ENCODE data around the gene QSOX2. TPM values are rescaled to one million over a fixed set of nuclear protein-coding genes. Genes with fewer than 3 reads are reported as not detected.

Gene QSOX2
- total RNA-seq, 1 experiment from 2014 or later, result 40.0 TPM

GRCh38 chr9:136160995-136161610, 84.5 kb downstream of the QSOX2 start:
- no TSS peak for BruUV-seq (replicated peaks)
- in situ Hi-C loops (cut with HindIII; ENCODE audit: low pct_unique_long_range_greater_than_20kb, low sequenced_read_pairs) (no loop called here), intact Hi-C loops (cut with micrococcal nuclease; ENCODE audit: unreplicated experiment) (no loop called here)
- POLR2A ChIA-PET, result no interaction called here
- no peak overlapping the region for H3K27ac ChIP-seq (ENCODE audit: low read length)
- DNase-seq (ENCODE audit: low read depth, low spot score) (no peak), ATAC-seq (no peak)
- no peaks in the 10 kb centered on the region for H3K4me1 ChIP-seq (ENCODE audit: control insufficient read depth, insufficient read depth, low read length)
- H3K36me3 ChIP-seq (ENCODE audit: control insufficient read depth, insufficient read depth, low read length), result no peaks in the 10 kb centered on the region
- TF ChIP-seq CTCF (IDR thresholded peaks at IDR 0.05) (no peak), SIN3A (IDR thresholded peaks at IDR 0.05; ENCODE audit: borderline replicate concordance, insufficient read depth, low read depth, low read length) (no peak), REST (IDR thresholded peaks at IDR 0.05; ENCODE audit: insufficient read depth in 1 of 2, low read depth in 2 of 2, low read length in 1 of 2) (no peak), TCF7L2 (IDR thresholded peaks at IDR 0.05; ENCODE audit: low read depth, low read length) (no peak), POLR2AphosphoS5 (IDR thresholded peaks at IDR 0.05; ENCODE audit: low read depth, low read length) (no peak)
- no peaks in the 10 kb centered on the region for H3K27me3 ChIP-seq (ENCODE audit: control insufficient read depth, insufficient read depth, low read length)
- no peak overlapping the region for H3K4me3 ChIP-seq (ENCODE audit: low read depth in 2 of 2, low read length in 2 of 2)
- no peaks in the 10 kb centered on the region for H3K9me3 ChIP-seq (ENCODE audit: control insufficient read depth, insufficient read depth, low read depth, low read length)
- CTCF ChIA-PET, result no interaction called here

GRCh38 chr9:136160381-136160841, 85.2 kb downstream of the QSOX2 start:
- no peaks in the 10 kb centered on the region for H3K9me3 ChIP-seq (ENCODE audit: control insufficient read depth, insufficient read depth, low read depth, low read length)
- H3K27me3 ChIP-seq (ENCODE audit: control insufficient read depth, insufficient read depth, low read length), result no peaks in the 10 kb centered on the region
- H3K27ac ChIP-seq (ENCODE audit: low read length), result no peak overlapping the region
- in situ Hi-C loops (cut with HindIII; ENCODE audit: low pct_unique_long_range_greater_than_20kb, low sequenced_read_pairs) (no loop called here), intact Hi-C loops (cut with micrococcal nuclease; ENCODE audit: unreplicated experiment) (no loop called here)
- ChIA-PET POLR2A (interaction anchor here (0.6 kb wide), 1 partner anchor 253 kb away, joined by 8 read pairs; the partner anchor contains the start of gene CAMSAP1), CTCF (interaction anchor here (0.6 kb wide), 1 partner anchor 107 kb away, joined by 6 read pairs; no protein-coding TSS in a partner anchor)
- no peak for DNase-seq (ENCODE audit: low read depth, low spot score)
- no peak; the same call in 1 of the 2 replicates for ATAC-seq
- no peak overlapping the region for H3K4me3 ChIP-seq (ENCODE audit: low read depth in 2 of 2, low read length in 2 of 2)
- BruUV-seq (replicated peaks), result no TSS peak
- H3K4me1 ChIP-seq (ENCODE audit: control insufficient read depth, insufficient read depth, low read length), result no peaks in the 10 kb centered on the region
- TF ChIP-seq CTCF (IDR thresholded peaks at IDR 0.05) (no peak), SIN3A (IDR thresholded peaks at IDR 0.05; ENCODE audit: borderline replicate concordance, insufficient read depth, low read depth, low read length) (no peak), POLR2AphosphoS5 (IDR thresholded peaks at IDR 0.05; ENCODE audit: low read depth, low read length) (no peak), TCF7L2 (IDR thresholded peaks at IDR 0.05; ENCODE audit: low read depth, low read length) (no peak), REST (IDR thresholded peaks at IDR 0.05; ENCODE audit: insufficient read depth in 1 of 2, low read depth in 2 of 2, low read length in 1 of 2) (no peak)
- no peaks in the 10 kb centered on the region for H3K36me3 ChIP-seq (ENCODE audit: control insufficient read depth, insufficient read depth, low read length)

Data from Panc1 (cell line).